ENCODE measurements around the gene SNF8.

SNF8 gene

GRCh38 chr17:48930435-48930873 is 14.2 kb downstream of the SNF8 start:
- Histone ChIP-seq H3K36me3 (ENCODE audit: low read length) (no peaks in the 10 kb centered on the region), H2AFZ (ENCODE audit: low read depth, low read length, severe bottlenecking) (no peak overlapping the region), H3K27ac (ENCODE audit: low read depth, low read length) (no peak overlapping the region)

GRCh38 chr17:48929812-48930165 is 14.9 kb downstream of the SNF8 start:
- Histone ChIP-seq H3F3A (ENCODE audit: insufficient read depth) (peaks cover 12% of the 10 kb centered on the region; the same call in 1 of the 2 replicates), H3K4me2 (ENCODE audit: low read depth, low read length, poor library complexity, severe bottlenecking) (no peak overlapping the region), H3K9ac (ENCODE audit: low read length) (no peak overlapping the region), H4K20me1 (ENCODE audit: low read depth, low read length) (no peaks in the 10 kb centered on the region; the same call in 1 of the 2 replicates), H3K9me2 (replicated peaks; ENCODE audit: insufficient read depth, low read length) (no peaks in the 10 kb centered on the region), H2AFZ (ENCODE audit: low read depth, low read length, severe bottlenecking) (no peak overlapping the region), H3K36me3 (ENCODE audit: low read length) (no peaks in the 10 kb centered on the region), H3K27ac (ENCODE audit: low read depth, low read length) (no peak overlapping the region), H3K27me3 (ENCODE audit: low read length) (no peaks in the 10 kb centered on the region), H3K4me3 (ENCODE audit: insufficient read depth, low read length, poor library complexity, severe bottlenecking) (no peak overlapping the region), H3K9me3 (ENCODE audit: insufficient read depth, low read length) (no peaks in the 10 kb centered on the region), H3K79me2 (ENCODE audit: insufficient read depth, low read length) (no peaks in the 10 kb centered on the region)
- no peak for TF ChIP-seq CTCF (IDR thresholded peaks at IDR 0.05; ENCODE audit: insufficient read depth, low read length, poor library complexity, severe bottlenecking)
- no peak for TF ChIP-seq EZH2phosphoT487 (conservative IDR thresholded peaks at IDR 0.05; ENCODE audit: low read length)

More at GRCh38 chr17:48930435-48930873, 14.2 kb downstream of the SNF8 start:
- H3K9me2 ChIP-seq (replicated peaks; ENCODE audit: insufficient read depth, low read length) = no peaks in the 10 kb centered on the region
- TF ChIP-seq EZH2phosphoT487 (conservative IDR thresholded peaks at IDR 0.05; ENCODE audit: low read length) (no peak), CTCF (IDR thresholded peaks at IDR 0.05; ENCODE audit: insufficient read depth, low read length, poor library complexity, severe bottlenecking) (no peak)
- H3F3A ChIP-seq (ENCODE audit: insufficient read depth) = peaks cover 13% of the 10 kb centered on the region; the same call in 1 of the 2 replicates
- no peaks in the 10 kb centered on the region; the same call in 1 of the 2 replicates for H4K20me1 ChIP-seq (ENCODE audit: low read depth, low read length)
- H3K4me3 ChIP-seq (ENCODE audit: insufficient read depth, low read length, poor library complexity, severe bottlenecking) = no peak overlapping the region
- H3K9me3 ChIP-seq (ENCODE audit: insufficient read depth, low read length) = no peaks in the 10 kb centered on the region
- H3K79me2 ChIP-seq (ENCODE audit: insufficient read depth, low read length) = no peaks in the 10 kb centered on the region
- no peaks in the 10 kb centered on the region for H3K27me3 ChIP-seq (ENCODE audit: low read length)
- H3K9ac ChIP-seq (ENCODE audit: low read length) = no peak overlapping the region
- H3K4me2 ChIP-seq (ENCODE audit: low read depth, low read length, poor library complexity, severe bottlenecking) = no peak overlapping the region

- Histone ChIP-seq H3K9ac (ENCODE audit: low read length) (no peak overlapping the region), H4K20me1 (ENCODE audit: low read depth, low read length) (no peaks in the 10 kb centered on the region; the same call in 1 of the 2 replicates), H3K27ac (ENCODE audit: low read depth, low read length) (no peak overlapping the region), H3K4me2 (ENCODE audit: low read depth, low read length, poor library complexity, severe bottlenecking) (no peak overlapping the region), H3F3A (ENCODE audit: insufficient read depth) (peaks cover 9% of the 10 kb centered on the region; the same call in 1 of the 2 replicates), H3K9me3 (ENCODE audit: insufficient read depth, low read length) (no peaks in the 10 kb centered on the region), H3K36me3 (ENCODE audit: low read length) (no peaks in the 10 kb centered on the region), H3K9me2 (replicated peaks; ENCODE audit: insufficient read depth, low read length) (no peaks in the 10 kb centered on the region), H3K79me2 (ENCODE audit: insufficient read depth, low read length) (no peaks in the 10 kb centered on the region), H3K4me3 (ENCODE audit: insufficient read depth, low read length, poor library complexity, severe bottlenecking) (no peak overlapping the region), H2AFZ (ENCODE audit: low read depth, low read length, severe bottlenecking) (no peak overlapping the region), H3K27me3 (ENCODE audit: low read length) (no peaks in the 10 kb centered on the region)
- TF ChIP-seq CTCF (IDR thresholded peaks at IDR 0.05; ENCODE audit: insufficient read depth, low read length, poor library complexity, severe bottlenecking) (no peak), EZH2phosphoT487 (conservative IDR thresholded peaks at IDR 0.05; ENCODE audit: low read length) (no peak)
Measured at GRCh38 chr17:48928876-48929811, 15.5 kb downstream of the SNF8 start.
